Progenitor cell of endocrine pancreas (in vitro differentiated cells): Measurements from ENCODE around the gene TUG1. TPM values are rescaled to one million over a fixed set of nuclear protein-coding genes. Genes with fewer than 3 reads are reported as not detected.

Experiments used
- DNase-seq: peaks from one replicate; pipeline ENCODE4 v3.0.0; 2021; ENCODE audit warnings: low spot score; ENCODE audit not compliant: unreplicated experiment
- H3K27ac Mint-ChIP-seq: 2 replicates; pipeline ENCODE4 v1.8.0; 2021; ENCODE audit warnings: mild to moderate bottlenecking, moderate library complexity, mixed read lengths
- H3K27me3 Mint-ChIP-seq: 2 replicates; pipeline ENCODE4 v1.8.0; 2021; ENCODE audit warnings: mixed read lengths
- H3K36me3 Mint-ChIP-seq: 2 replicates; pipeline ENCODE4 v1.8.0; 2022; ENCODE audit warnings: mixed read lengths; ENCODE audit not compliant: insufficient read depth
- H3K4me1 Mint-ChIP-seq: 2 replicates; pipeline ENCODE4 v1.8.0; 2021; ENCODE audit warnings: low read depth, mixed read lengths
- H3K4me3 Mint-ChIP-seq: 2 replicates; pipeline ENCODE4 v1.8.0; 2021; ENCODE audit warnings: low read depth, mild to moderate bottlenecking, moderate library complexity, mixed read lengths
- H3K9me3 Mint-ChIP-seq: 2 replicates; pipeline ENCODE4 v1.8.0; 2021; ENCODE audit warnings: low read depth, mixed read lengths
- CTCF ChIP-seq: fragments of 200-600 bp; sonication (generic); IDR thresholded peaks from one replicate; pipeline ENCODE4 v1.5.0; 2021; ENCODE audit warnings: antibody characterized with exemption, mild to moderate bottlenecking; ENCODE audit not compliant: unreplicated experiment
- total RNA-seq: library from RNA; stranded (reverse); gene quantifications from 2 replicates; pipeline ENCODE4 v1.2.1, GENCODE V29; 2021

Gene TUG1
- total RNA-seq, 1 donor from 2014 or later, result 142 TPM

GRCh38 chr22:31020334-31020733, 51.3 kb downstream of the TUG1 start:
- DNase-seq, result no peak
- Mint-ChIP-seq H3K27ac (no peak overlapping the region), H3K9me3 (no peaks in the 10 kb centered on the region), H3K4me3 (no peak overlapping the region), H3K4me1 (no peaks in the 10 kb centered on the region), H3K27me3 (no peaks in the 10 kb centered on the region), H3K36me3 (no peaks in the 10 kb centered on the region)
- no peak for TF ChIP-seq CTCF

DNA sequence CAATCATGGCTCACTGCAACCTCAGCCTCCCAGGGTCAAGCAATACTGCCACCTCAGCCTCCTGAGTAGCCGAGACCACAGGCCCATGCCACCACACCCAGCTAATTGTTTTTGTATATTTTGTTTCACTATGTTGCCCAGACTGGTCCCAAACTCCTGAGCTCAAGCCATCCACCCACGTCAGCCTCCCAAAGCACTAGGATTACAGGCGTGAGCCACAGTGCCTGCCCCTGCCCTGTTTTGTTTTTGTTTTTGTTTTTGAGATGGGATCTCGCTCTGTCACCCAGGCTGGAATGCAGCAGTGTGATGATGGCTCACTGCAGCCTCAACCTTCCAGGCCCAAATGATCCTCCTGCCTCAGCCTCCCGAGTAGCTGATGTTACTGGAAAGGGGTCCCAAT, 53.5 kb downstream of the TUG1 start:
- no peaks in the 10 kb centered on the region for H3K4me1 Mint-ChIP-seq
- no peak overlapping the region for H3K27ac Mint-ChIP-seq
- no peaks in the 10 kb centered on the region for H3K27me3 Mint-ChIP-seq
- no peaks in the 10 kb centered on the region for H3K9me3 Mint-ChIP-seq
- no peaks in the 10 kb centered on the region for H3K36me3 Mint-ChIP-seq
- H3K4me3 Mint-ChIP-seq, result no peak overlapping the region
- TF ChIP-seq CTCF, result no peak
- no peak for DNase-seq

Other genes starting within 250 kb of the TUG1 start
- 47.3 and 50.1 TPM in 2 replicates for gene MORC2, start 491 bp upstream of the TUG1 start, total RNA-seq
- gene SMTN, start 112.1 kb downstream of the TUG1 start, total RNA-seq, result 40.8 and 48.0 TPM in 2 replicates
- 3.1 and 3.7 TPM in 2 replicates for gene SELENOM, start 138.3 kb downstream of the TUG1 start, total RNA-seq
- 14.8 and 17.9 TPM in 2 replicates for gene INPP5J, start 153.7 kb downstream of the TUG1 start, total RNA-seq
- 2.6 and 4.6 TPM in 2 replicates for gene PLA2G3, start 171.2 kb downstream of the TUG1 start, total RNA-seq
- gene RNF185, start 190.9 kb downstream of the TUG1 start, total RNA-seq, result 27.3 and 27.4 TPM in 2 replicates
- gene LIMK2, start 243.0 kb downstream of the TUG1 start, total RNA-seq, result 41.9 and 44.7 TPM in 2 replicates